Measurements from ENCODE around the gene AR. TPM values are rescaled to one million over a fixed set of nuclear protein-coding genes. Genes with fewer than 3 reads are reported as not detected.

Gene AR
- total RNA-seq, 2 experiments from 2014 or later = not detected

- no peaks in the 10 kb centered on the region for H3K4me1 Mint-ChIP-seq (ENCODE audit: low read depth)
- H3K27me3 Mint-ChIP-seq = no peaks in the 10 kb centered on the region
- CTCF ChIA-PET = no interaction called here
- Histone ChIP-seq H3K4me1 (ENCODE audit: insufficient read depth, low read length) (no peaks in the 10 kb centered on the region), H3K36me3 (ENCODE audit: insufficient read depth, low read length) (no peaks in the 10 kb centered on the region), H3K4me3 (ENCODE audit: low read length) (no peak overlapping the region), H3K9me3 (ENCODE audit: control insufficient read depth in 1 of 2, insufficient read depth in 1 of 2, low read length in 2 of 2) (no peaks in the 10 kb centered on the region), H3K27ac (ENCODE audit: low read depth in 1 of 2, low read length in 2 of 2) (no peak overlapping the region), H3K27me3 (ENCODE audit: control insufficient read depth in 1 of 2, insufficient read depth in 2 of 2, low read length in 2 of 2) (no peaks in the 10 kb centered on the region)
- TF ChIP-seq, protein P1, sequence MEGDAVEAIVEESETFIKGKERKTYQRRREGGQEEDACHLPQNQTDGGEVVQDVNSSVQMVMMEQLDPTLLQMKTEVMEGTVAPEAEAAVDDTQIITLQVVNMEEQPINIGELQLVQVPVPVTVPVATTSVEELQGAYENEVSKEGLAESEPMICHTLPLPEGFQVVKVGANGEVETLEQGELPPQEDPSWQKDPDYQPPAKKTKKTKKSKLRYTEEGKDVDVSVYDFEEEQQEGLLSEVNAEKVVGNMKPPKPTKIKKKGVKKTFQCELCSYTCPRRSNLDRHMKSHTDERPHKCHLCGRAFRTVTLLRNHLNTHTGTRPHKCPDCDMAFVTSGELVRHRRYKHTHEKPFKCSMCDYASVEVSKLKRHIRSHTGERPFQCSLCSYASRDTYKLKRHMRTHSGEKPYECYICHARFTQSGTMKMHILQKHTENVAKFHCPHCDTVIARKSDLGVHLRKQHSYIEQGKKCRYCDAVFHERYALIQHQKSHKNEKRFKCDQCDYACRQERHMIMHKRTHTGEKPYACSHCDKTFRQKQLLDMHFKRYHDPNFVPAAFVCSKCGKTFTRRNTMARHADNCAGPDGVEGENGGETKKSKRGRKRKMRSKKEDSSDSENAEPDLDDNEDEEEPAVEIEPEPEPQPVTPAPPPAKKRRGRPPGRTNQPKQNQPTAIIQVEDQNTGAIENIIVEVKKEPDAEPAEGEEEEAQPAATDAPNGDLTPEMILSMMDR (IDR thresholded peaks at IDR 0.05) = no peak
- peaks cover 3% of the 10 kb centered on the region for H3K9me3 Mint-ChIP-seq
- intact Hi-C loops (cut with DNase I, micrococcal nuclease) = no loop called here
- no peaks in the 10 kb centered on the region for H3K36me3 Mint-ChIP-seq (ENCODE audit: low read depth)
- no peak for DNase-seq
- POLR2A ChIA-PET = no interaction called here
- no peak for ATAC-seq (ENCODE audit: poor library complexity)
- H3K27ac Mint-ChIP-seq = no peak overlapping the region
- H3K4me3 Mint-ChIP-seq = no peak overlapping the region
Measured at GRCh38 chrX:67503453-67503852, 40.4 kb upstream of the AR start.

DNA sequence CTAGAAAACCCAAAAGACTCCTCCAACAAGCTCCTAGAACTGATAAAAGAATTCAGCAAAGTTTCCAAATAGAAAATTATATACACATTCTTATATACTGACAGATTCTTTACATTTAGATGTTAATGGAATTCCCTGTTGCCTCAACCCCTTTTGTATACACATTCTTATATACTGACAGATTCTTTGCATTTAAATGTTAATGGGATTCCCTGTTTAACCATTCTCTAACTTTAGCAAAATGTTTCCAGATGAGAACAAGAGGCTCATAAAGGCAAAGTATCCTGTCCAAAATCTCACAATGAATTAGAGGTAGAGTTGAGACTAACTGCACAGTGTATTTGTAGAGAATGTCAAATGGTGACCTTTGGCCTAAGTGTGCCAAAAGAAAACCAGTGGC, 23.1 kb upstream of the AR start:
- Mint-ChIP-seq H3K4me3 (no peak overlapping the region), H3K4me1 (ENCODE audit: low read depth) (no peaks in the 10 kb centered on the region), H3K36me3 (ENCODE audit: low read depth) (no peaks in the 10 kb centered on the region), H3K27ac (no peak overlapping the region), H3K27me3 (no peaks in the 10 kb centered on the region), H3K9me3 (no peaks in the 10 kb centered on the region)
- no peak for DNase-seq
- H3K4me3 ChIP-seq (ENCODE audit: low read length) = no peak overlapping the region
- ChIA-PET POLR2A (no interaction called here), CTCF (no interaction called here)
- H3K27me3 ChIP-seq (ENCODE audit: control insufficient read depth in 1 of 2, insufficient read depth in 2 of 2, low read length in 2 of 2) = no peaks in the 10 kb centered on the region
- H3K27ac ChIP-seq (ENCODE audit: low read depth in 1 of 2, low read length in 2 of 2) = no peak overlapping the region
- ATAC-seq (ENCODE audit: poor library complexity) = no peak
- intact Hi-C loops (cut with DNase I, micrococcal nuclease) = no loop called here
- H3K36me3 ChIP-seq (ENCODE audit: insufficient read depth, low read length) = no peaks in the 10 kb centered on the region
- H3K9me3 ChIP-seq (ENCODE audit: control insufficient read depth in 1 of 2, insufficient read depth in 1 of 2, low read length in 2 of 2) = no peaks in the 10 kb centered on the region
- TF ChIP-seq, protein P1 (IDR thresholded peaks at IDR 0.05) = no peak
- H3K4me1 ChIP-seq (ENCODE audit: insufficient read depth, low read length) = no peaks in the 10 kb centered on the region

DNA sequence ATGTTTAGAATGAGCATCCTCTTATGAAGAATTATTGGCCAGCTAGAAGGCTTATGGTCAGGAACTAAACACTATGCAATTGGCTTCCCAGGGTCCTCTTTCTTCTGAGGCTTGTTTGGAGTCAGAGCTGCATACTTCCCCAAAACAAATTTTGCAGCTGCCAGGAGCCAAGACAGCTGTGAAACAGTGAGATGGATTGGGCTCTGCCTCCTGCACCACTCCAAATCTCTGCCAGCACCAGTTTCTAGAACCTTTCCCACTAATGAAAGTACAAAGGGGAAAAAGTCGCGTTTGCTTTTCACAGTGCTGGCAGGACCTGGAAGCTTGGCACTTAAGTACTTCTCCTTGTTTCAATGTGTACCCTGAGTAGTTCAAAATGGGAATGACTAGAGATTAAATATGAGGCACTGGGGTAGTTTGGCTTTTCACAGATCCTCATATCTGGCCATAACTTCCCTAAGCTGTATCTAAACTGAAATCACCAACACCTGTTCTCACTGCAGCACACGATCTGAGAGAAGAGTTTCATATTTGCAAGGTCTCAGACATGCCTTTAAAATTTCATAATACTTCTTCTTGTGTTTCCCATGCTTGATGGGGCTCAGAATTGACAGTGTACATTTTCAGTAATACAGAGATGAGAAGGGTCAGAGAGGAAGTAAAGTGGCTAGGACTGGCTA, 20.7 kb upstream of the AR start:
- H3K27me3 Mint-ChIP-seq = no peaks in the 10 kb centered on the region
- POLR2A ChIA-PET = no interaction called here
- intact Hi-C loops (cut with DNase I, micrococcal nuclease) = no loop called here
- no peak for ATAC-seq (ENCODE audit: poor library complexity)
- TF ChIP-seq, protein P1 (IDR thresholded peaks at IDR 0.05) = no peak
- no peak overlapping the region for H3K4me3 Mint-ChIP-seq
- Histone ChIP-seq H3K36me3 (ENCODE audit: insufficient read depth, low read length) (no peaks in the 10 kb centered on the region), H3K4me1 (ENCODE audit: insufficient read depth, low read length) (no peaks in the 10 kb centered on the region), H3K27me3 (ENCODE audit: control insufficient read depth in 1 of 2, insufficient read depth in 2 of 2, low read length in 2 of 2) (no peaks in the 10 kb centered on the region), H3K27ac (ENCODE audit: low read depth in 1 of 2, low read length in 2 of 2) (no peak overlapping the region), H3K9me3 (ENCODE audit: control insufficient read depth in 1 of 2, insufficient read depth in 1 of 2, low read length in 2 of 2) (no peaks in the 10 kb centered on the region), H3K4me3 (ENCODE audit: low read length) (no peak overlapping the region)
- DNase-seq = no peak
- H3K27ac Mint-ChIP-seq = no peak overlapping the region
- no peaks in the 10 kb centered on the region for H3K4me1 Mint-ChIP-seq (ENCODE audit: low read depth)
- CTCF ChIA-PET = no interaction called here
- no peaks in the 10 kb centered on the region for H3K36me3 Mint-ChIP-seq (ENCODE audit: low read depth)
- H3K9me3 Mint-ChIP-seq = no peaks in the 10 kb centered on the region

Data from CD4-positive, alpha-beta T cell (primary cell).